Measurements from ENCODE around the gene USP48.

USP48 gene

DNA sequence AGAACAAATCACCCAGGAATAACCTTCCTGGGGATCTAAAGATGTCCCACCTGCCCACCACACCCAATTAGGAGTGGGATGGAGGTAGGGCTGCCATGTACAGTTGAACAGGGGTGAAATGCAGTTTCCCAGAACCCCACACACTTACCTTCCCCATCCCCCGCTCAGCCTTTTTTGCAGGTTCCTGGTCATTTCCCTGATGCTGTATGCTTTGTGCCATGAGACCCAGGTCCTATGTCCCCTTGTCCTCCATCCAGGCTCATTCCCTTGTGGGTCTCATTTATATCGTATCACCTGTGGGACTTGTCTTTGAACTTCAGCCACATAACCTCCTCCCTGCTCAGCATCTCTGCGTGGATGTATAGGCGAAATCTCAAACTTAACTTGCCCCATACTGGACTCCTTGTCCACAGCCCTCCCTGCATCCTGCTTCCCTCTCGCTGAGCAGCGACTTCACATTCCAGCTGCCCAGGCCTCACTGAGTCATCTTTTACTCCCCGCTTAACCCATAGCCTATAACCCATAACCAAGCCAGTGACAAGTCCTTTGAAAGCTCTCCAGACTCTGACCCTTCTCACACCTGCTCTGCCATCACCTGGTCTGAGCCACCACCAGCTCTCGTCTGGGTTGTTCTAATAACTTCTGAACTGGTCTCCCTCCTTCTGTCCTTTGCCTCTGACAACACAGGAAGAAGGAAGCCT is 33.8 kb upstream of the USP48 start:
- no peak overlapping the region for H3K18ac ChIP-seq (ENCODE audit: low read length)
- no peak overlapping the region for H2BK15ac ChIP-seq (ENCODE audit: low read length)
- no peak overlapping the region for H3K27ac ChIP-seq (replicated peaks; ENCODE audit: low read length)
- no peak overlapping the region for H3K4me3 ChIP-seq (ENCODE audit: low read length in 2 of 2)
- no peak overlapping the region for H3K14ac ChIP-seq (ENCODE audit: low read length)
- H3K79me1 ChIP-seq (ENCODE audit: low read depth, low read length) = no peaks in the 10 kb centered on the region
- H3K23ac ChIP-seq (ENCODE audit: low read depth, low read length, poor library complexity) = no peak overlapping the region
- H2BK120ac ChIP-seq (ENCODE audit: low read depth, low read length) = no peak overlapping the region
- H3K4me1 ChIP-seq (ENCODE audit: control insufficient read depth in 2 of 2, insufficient read depth in 1 of 2, low read depth in 1 of 2, low read length in 2 of 2) = peaks cover 5 to 10% of the 10 kb centered on the region in 2 donors
- H2BK12ac ChIP-seq (ENCODE audit: low read length) = no peak overlapping the region
- H3K9me3 ChIP-seq (replicated peaks in 1 of 2; ENCODE audit: control insufficient read depth in 2 of 2, insufficient read depth in 1 of 2, low read depth in 1 of 2, low read length in 2 of 2) = no peaks in the 10 kb centered on the region
- H4K8ac ChIP-seq (ENCODE audit: low read depth, low read length) = no peak overlapping the region
- no peaks in the 10 kb centered on the region for H3K27me3 ChIP-seq (ENCODE audit: control insufficient read depth in 3 of 3, insufficient read depth in 3 of 3, low read depth in 1 of 3, low read length in 3 of 3)
- H3K4ac ChIP-seq (ENCODE audit: low read length) = no peak overlapping the region
- no peak overlapping the region for H4K91ac ChIP-seq (ENCODE audit: low read depth, low read length, poor library complexity)
- H3K9ac ChIP-seq (ENCODE audit: low read depth, low read length, poor library complexity) = peak overlapping the region; percentile 34
- no peak for DNase-seq (ENCODE audit: low spot score)
- no peak overlapping the region for H2AFZ ChIP-seq (ENCODE audit: low read length)
- no peak overlapping the region for H2AK5ac ChIP-seq (ENCODE audit: low read depth, low read length)
- no peak overlapping the region for H3K4me2 ChIP-seq (ENCODE audit: insufficient read depth, low read length, poor library complexity, severe bottlenecking)
- no peak overlapping the region for H2BK5ac ChIP-seq (ENCODE audit: low read length)
- no CpG with 5 or more reads among the region's 8 CpGs for WGBS, 2 donors (ENCODE audit: extremely low coverage in 2 of 2, insufficient read length in 2 of 2, insufficient replicate concordance in 1 of 2)
- H3K36me3 ChIP-seq (replicated peaks in 1 of 2; ENCODE audit: control insufficient read depth in 2 of 2, insufficient read depth in 2 of 2, low read length in 2 of 2) = peaks cover 0 to 3% of the 10 kb centered on the region in 2 donors

- Histone ChIP-seq H3K27me3 (ENCODE audit: control insufficient read depth in 3 of 3, insufficient read depth in 3 of 3, low read depth in 1 of 3, low read length in 3 of 3) (no peaks in the 10 kb centered on the region), H3K36me3 (replicated peaks in 1 of 2; ENCODE audit: control insufficient read depth in 2 of 2, insufficient read depth in 2 of 2, low read length in 2 of 2) (no peaks in the 10 kb centered on the region), H3K4me1 (ENCODE audit: control insufficient read depth in 2 of 2, insufficient read depth in 1 of 2, low read depth in 1 of 2, low read length in 2 of 2) (peaks cover 5 to 10% of the 10 kb centered on the region in 2 donors), H3K79me1 (ENCODE audit: low read depth, low read length) (no peaks in the 10 kb centered on the region), H4K8ac (ENCODE audit: low read depth, low read length) (peak overlapping the region; percentile 4), H3K4me3 (ENCODE audit: low read length in 2 of 2) (no peak overlapping the region), H3K4me2 (ENCODE audit: insufficient read depth, low read length, poor library complexity, severe bottlenecking) (no peak overlapping the region), H3K9me3 (replicated peaks in 1 of 2; ENCODE audit: control insufficient read depth in 2 of 2, insufficient read depth in 1 of 2, low read depth in 1 of 2, low read length in 2 of 2) (no peaks in the 10 kb centered on the region), H2BK120ac (ENCODE audit: low read depth, low read length) (no peak overlapping the region), H3K18ac (ENCODE audit: low read length) (peak overlapping the region; percentile 87), H3K4ac (ENCODE audit: low read length) (no peak overlapping the region), H4K91ac (ENCODE audit: low read depth, low read length, poor library complexity) (no peak overlapping the region), H2BK15ac (ENCODE audit: low read length) (peak overlapping the region; percentile 88), H2AFZ (ENCODE audit: low read length) (peak overlapping the region; percentile 73), H3K23ac (ENCODE audit: low read depth, low read length, poor library complexity) (peak overlapping the region; percentile 58), H3K27ac (replicated peaks; ENCODE audit: low read length) (no peak overlapping the region), H2BK12ac (ENCODE audit: low read length) (peak overlapping the region; percentile 78), H2AK5ac (ENCODE audit: low read depth, low read length) (peak overlapping the region; percentile 97), H3K14ac (ENCODE audit: low read length) (no peak overlapping the region), H3K9ac (ENCODE audit: low read depth, low read length, poor library complexity) (no peak overlapping the region), H2BK5ac (ENCODE audit: low read length) (peak overlapping the region; percentile 19)
- WGBS, 2 donors (ENCODE audit: extremely low coverage in 2 of 2, insufficient read length in 2 of 2, insufficient replicate concordance in 1 of 2) = no CpG with 5 or more reads among the region's 12 CpGs
- DNase-seq (ENCODE audit: low spot score) = no peak
Measured at GRCh38 chr1:21815724-21816321, 32.9 kb upstream of the USP48 start.

GRCh38 chr1:21814981-21815582 is 32.1 kb upstream of the USP48 start:
- Histone ChIP-seq H2BK12ac (ENCODE audit: low read length) (peak overlapping the region; percentile 59), H3K4me3 (ENCODE audit: low read length in 2 of 2) (peak overlapping the region in 1 of 2 donors; percentile 0), H3K9me3 (replicated peaks in 1 of 2; ENCODE audit: control insufficient read depth in 2 of 2, insufficient read depth in 1 of 2, low read depth in 1 of 2, low read length in 2 of 2) (no peaks in the 10 kb centered on the region), H3K23ac (ENCODE audit: low read depth, low read length, poor library complexity) (peak overlapping the region; percentile 67), H3K9ac (ENCODE audit: low read depth, low read length, poor library complexity) (peak overlapping the region; percentile 80), H4K8ac (ENCODE audit: low read depth, low read length) (peak overlapping the region; percentile 53), H3K4ac (ENCODE audit: low read length) (peak overlapping the region; percentile 54), H3K36me3 (replicated peaks in 1 of 2; ENCODE audit: control insufficient read depth in 2 of 2, insufficient read depth in 2 of 2, low read length in 2 of 2) (no peaks in the 10 kb centered on the region), H2AFZ (ENCODE audit: low read length) (peak overlapping the region; percentile 58), H2BK5ac (ENCODE audit: low read length) (peak overlapping the region; percentile 77), H3K27ac (replicated peaks; ENCODE audit: low read length) (no peak overlapping the region), H3K27me3 (ENCODE audit: control insufficient read depth in 3 of 3, insufficient read depth in 3 of 3, low read depth in 1 of 3, low read length in 3 of 3) (no peaks in the 10 kb centered on the region), H3K4me1 (ENCODE audit: control insufficient read depth in 2 of 2, insufficient read depth in 1 of 2, low read depth in 1 of 2, low read length in 2 of 2) (peaks cover 5 to 10% of the 10 kb centered on the region in 2 donors), H3K79me1 (ENCODE audit: low read depth, low read length) (no peaks in the 10 kb centered on the region), H3K18ac (ENCODE audit: low read length) (peak overlapping the region; percentile 92), H3K14ac (ENCODE audit: low read length) (no peak overlapping the region), H2BK15ac (ENCODE audit: low read length) (peak overlapping the region; percentile 30), H2BK120ac (ENCODE audit: low read depth, low read length) (peak overlapping the region; percentile 10), H2AK5ac (ENCODE audit: low read depth, low read length) (peak overlapping the region; percentile 82), H3K4me2 (ENCODE audit: insufficient read depth, low read length, poor library complexity, severe bottlenecking) (no peak overlapping the region), H4K91ac (ENCODE audit: low read depth, low read length, poor library complexity) (peak overlapping the region; percentile 38)
- DNase-seq (ENCODE audit: low spot score) = no peak
- WGBS, 2 donors (ENCODE audit: extremely low coverage in 2 of 2, insufficient read length in 2 of 2, insufficient replicate concordance in 1 of 2) = 100% methylated on average over 6 of the region's 15 CpGs; no CpG with 5 or more reads in 1 of the 2 donors
